SU-DHL-6 (cell line): Measurements from ENCODE around the gene ABHD4.
A peak's percentile ranks its signal among the peaks of the same experiment; 100 is the strongest.

Source experiments
- H2AFZ ChIP-seq: fragments of 200-600 bp; sonication (generic); 2 replicates; pipeline ENCODE4 v1.6.1; 2014; ENCODE audit warnings: low read depth, mild to moderate bottlenecking, moderate library complexity, mixed read lengths, antibody characterized with exemption, low read length; ENCODE audit not compliant: severe bottlenecking
- H3F3A ChIP-seq: fragments of 200-600 bp; shearing (Covaris generic); 2 replicates; pipeline ENCODE4 v1.6.0; 2016; ENCODE audit warnings: antibody characterized with exemption, mild to moderate bottlenecking; ENCODE audit not compliant: insufficient read depth
- H3K27ac ChIP-seq: fragments of 200-600 bp; sonication (generic); 2 replicates; pipeline ENCODE4 v1.5.1; 2016; ENCODE audit warnings: low read depth, mild to moderate bottlenecking, low read length, moderate library complexity, mixed read lengths
- H3K27me3 ChIP-seq: fragments of 200-600 bp; sonication (generic), shearing (Covaris generic); 2 replicates; pipeline ENCODE4 v1.6.0; 2014; ENCODE audit warnings: mild to moderate bottlenecking, low read length
- H3K36me3 ChIP-seq: fragments of 200-600 bp; sonication (generic); 2 replicates; pipeline ENCODE4 v1.6.1; 2014; ENCODE audit warnings: mild to moderate bottlenecking, low read length, mixed read lengths
- H3K4me2 ChIP-seq: fragments of 300-600, 200-600 bp; shearing (Covaris generic), sonication (generic); 2 replicates; pipeline ENCODE4 v1.6.0; 2014; ENCODE audit warnings: low read length, low read depth, mild to moderate bottlenecking; ENCODE audit not compliant: poor library complexity, severe bottlenecking
- H3K4me3 ChIP-seq: fragments of 200-600 bp; sonication (generic); 2 replicates; pipeline ENCODE4 v1.5.1; 2014; ENCODE audit warnings: antibody characterized with exemption, low read length, mild to moderate bottlenecking, mixed read lengths; ENCODE audit not compliant: insufficient read depth, poor library complexity, severe bottlenecking
- H3K79me2 ChIP-seq: fragments of 200-600 bp; sonication (generic); 2 replicates; pipeline ENCODE4 v1.6.1; 2014; ENCODE audit warnings: mild to moderate bottlenecking, low read length, moderate library complexity; ENCODE audit not compliant: insufficient read depth
- H3K9ac ChIP-seq: fragments of 200-600 bp; sonication (generic); 2 replicates; pipeline ENCODE4 v1.7.0; 2014; ENCODE audit warnings: mild to moderate bottlenecking, low read length
- H3K9me2 ChIP-seq: fragments of 200-600 bp; sonication (generic); replicated peaks from 2 replicates; pipeline ENCODE4 v1.6.1; 2014; ENCODE audit warnings: low read length; ENCODE audit not compliant: insufficient read depth
- H3K9me3 ChIP-seq: fragments of 200-600 bp; sonication (generic); 2 replicates; pipeline ENCODE4 v1.6.1; 2014; ENCODE audit warnings: low read length, mixed read lengths; ENCODE audit not compliant: insufficient read depth
- H4K20me1 ChIP-seq: fragments of 200-600 bp; sonication (generic); 2 replicates; pipeline ENCODE4 v1.6.1; 2014; ENCODE audit warnings: low read depth, mild to moderate bottlenecking, antibody characterized with exemption, low read length, moderate library complexity, mixed read lengths
- EZH2phosphoT487 ChIP-seq: fragments of 200-600 bp; sonication (generic), shearing (Covaris generic); conservative IDR thresholded peaks from 2 replicates; pipeline ENCODE4 v1.6.1; 2018; ENCODE audit warnings: mild to moderate bottlenecking, antibody characterized with exemption, low read length, moderate library complexity, mixed read lengths
- TF ChIP-seq, protein P1 (sequence below): fragments of 200-600 bp; sonication (generic); IDR thresholded peaks from one replicate; pipeline ENCODE4 v1.5.1; 2017; ENCODE audit warnings: antibody characterized with exemption, mild to moderate bottlenecking, low read length, moderate library complexity; ENCODE audit not compliant: insufficient read depth, poor library complexity, severe bottlenecking

Gene ABHD4, protein sequence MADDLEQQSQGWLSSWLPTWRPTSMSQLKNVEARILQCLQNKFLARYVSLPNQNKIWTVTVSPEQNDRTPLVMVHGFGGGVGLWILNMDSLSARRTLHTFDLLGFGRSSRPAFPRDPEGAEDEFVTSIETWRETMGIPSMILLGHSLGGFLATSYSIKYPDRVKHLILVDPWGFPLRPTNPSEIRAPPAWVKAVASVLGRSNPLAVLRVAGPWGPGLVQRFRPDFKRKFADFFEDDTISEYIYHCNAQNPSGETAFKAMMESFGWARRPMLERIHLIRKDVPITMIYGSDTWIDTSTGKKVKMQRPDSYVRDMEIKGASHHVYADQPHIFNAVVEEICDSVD

DNA sequence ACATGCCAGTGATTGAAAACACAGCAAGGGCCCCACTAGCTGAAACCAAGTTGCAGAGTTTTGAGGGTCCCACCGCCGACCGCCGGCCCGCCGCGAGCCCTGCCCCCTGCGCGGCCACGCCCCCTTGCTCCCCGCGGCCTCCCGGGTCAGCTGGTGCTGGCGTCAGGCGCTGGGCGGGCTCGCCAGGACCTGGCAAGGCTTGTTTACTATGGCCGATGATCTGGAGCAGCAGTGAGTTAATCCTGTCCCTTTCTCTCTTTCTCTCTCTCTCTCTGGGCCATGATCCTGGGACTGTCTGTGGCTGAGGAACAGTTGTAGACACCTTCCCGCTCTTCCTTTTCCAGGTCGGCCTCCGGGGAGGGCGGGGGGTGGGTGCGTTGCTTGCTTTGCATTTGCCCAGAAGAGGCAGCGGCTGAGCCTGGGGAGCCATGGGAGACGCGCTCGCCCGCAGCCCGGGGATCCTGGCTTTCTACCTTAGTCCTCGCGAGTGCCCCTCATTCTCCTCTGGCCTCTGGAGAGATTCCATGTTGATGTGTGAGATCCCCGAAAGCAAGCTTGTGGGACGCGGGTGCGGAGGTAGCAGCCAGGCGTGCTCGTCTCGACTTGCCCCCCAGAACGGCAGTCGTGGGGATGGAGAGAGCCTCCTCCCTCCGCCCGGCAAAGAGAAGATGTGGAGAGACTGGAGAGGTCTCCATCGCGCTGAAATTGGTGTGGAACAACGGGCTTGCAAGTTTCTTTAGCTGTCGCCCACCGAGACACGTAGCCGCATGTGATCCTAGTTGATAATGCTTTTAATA, at the start of gene ABHD4:
ABHD4 (plus strand) TSS at position 202 of the 797 bp plus-strand sequence; CDS start at position 209, 7 bp downstream.
- H3K79me2 ChIP-seq = no peaks in the 10 kb centered on the region

DNA sequence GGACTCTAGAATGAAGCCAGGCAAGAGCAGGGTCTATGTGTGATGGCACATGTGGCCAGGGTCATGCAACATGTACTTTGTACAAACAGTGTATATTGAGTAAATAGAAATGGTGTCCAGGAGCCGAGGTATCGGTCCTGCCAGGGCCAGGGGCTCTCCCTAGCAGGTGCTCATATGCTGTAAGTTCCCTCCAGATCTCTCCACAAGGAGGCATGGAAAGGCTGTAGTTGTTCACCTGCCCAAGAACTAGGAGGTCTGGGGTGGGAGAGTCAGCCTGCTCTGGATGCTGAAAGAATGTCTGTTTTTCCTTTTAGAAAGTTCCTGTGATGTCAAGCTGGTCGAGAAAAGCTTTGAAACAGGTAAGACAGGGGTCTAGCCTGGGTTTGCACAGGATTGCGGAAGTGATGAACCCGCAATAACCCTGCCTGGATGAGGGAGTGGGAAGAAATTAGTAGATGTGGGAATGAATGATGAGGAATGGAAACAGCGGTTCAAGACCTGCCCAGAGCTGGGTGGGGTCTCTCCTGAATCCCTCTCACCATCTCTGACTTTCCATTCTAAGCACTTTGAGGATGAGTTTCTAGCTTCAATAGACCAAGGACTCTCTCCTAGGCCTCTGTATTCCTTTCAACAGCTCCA, 48.7 kb upstream of the ABHD4 start:
- TF ChIP-seq EZH2phosphoT487 = no peak
- TF ChIP-seq, protein P1, sequence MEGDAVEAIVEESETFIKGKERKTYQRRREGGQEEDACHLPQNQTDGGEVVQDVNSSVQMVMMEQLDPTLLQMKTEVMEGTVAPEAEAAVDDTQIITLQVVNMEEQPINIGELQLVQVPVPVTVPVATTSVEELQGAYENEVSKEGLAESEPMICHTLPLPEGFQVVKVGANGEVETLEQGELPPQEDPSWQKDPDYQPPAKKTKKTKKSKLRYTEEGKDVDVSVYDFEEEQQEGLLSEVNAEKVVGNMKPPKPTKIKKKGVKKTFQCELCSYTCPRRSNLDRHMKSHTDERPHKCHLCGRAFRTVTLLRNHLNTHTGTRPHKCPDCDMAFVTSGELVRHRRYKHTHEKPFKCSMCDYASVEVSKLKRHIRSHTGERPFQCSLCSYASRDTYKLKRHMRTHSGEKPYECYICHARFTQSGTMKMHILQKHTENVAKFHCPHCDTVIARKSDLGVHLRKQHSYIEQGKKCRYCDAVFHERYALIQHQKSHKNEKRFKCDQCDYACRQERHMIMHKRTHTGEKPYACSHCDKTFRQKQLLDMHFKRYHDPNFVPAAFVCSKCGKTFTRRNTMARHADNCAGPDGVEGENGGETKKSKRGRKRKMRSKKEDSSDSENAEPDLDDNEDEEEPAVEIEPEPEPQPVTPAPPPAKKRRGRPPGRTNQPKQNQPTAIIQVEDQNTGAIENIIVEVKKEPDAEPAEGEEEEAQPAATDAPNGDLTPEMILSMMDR = no peak

More for the DNA sequence above, at the start of gene ABHD4:
- Histone ChIP-seq H3F3A (no peaks in the 10 kb centered on the region), H3K27me3 (no peaks in the 10 kb centered on the region), H4K20me1 (no peaks in the 10 kb centered on the region), H3K9me2 (no peaks in the 10 kb centered on the region), H3K4me2 (peak within 1 kb of the TSS; percentile 90), H3K27ac (no peak within 1 kb of the TSS), H3K9ac (peak within 1 kb of the TSS; percentile 69), H3K36me3 (no peaks in the 10 kb centered on the region), H2AFZ (peak within 1 kb of the TSS; percentile 79), H3K9me3 (no peaks in the 10 kb centered on the region), H3K4me3 (peak within 1 kb of the TSS; percentile 79)
- no peak for TF ChIP-seq EZH2phosphoT487
- TF ChIP-seq, protein P1 = no peak

DNA sequence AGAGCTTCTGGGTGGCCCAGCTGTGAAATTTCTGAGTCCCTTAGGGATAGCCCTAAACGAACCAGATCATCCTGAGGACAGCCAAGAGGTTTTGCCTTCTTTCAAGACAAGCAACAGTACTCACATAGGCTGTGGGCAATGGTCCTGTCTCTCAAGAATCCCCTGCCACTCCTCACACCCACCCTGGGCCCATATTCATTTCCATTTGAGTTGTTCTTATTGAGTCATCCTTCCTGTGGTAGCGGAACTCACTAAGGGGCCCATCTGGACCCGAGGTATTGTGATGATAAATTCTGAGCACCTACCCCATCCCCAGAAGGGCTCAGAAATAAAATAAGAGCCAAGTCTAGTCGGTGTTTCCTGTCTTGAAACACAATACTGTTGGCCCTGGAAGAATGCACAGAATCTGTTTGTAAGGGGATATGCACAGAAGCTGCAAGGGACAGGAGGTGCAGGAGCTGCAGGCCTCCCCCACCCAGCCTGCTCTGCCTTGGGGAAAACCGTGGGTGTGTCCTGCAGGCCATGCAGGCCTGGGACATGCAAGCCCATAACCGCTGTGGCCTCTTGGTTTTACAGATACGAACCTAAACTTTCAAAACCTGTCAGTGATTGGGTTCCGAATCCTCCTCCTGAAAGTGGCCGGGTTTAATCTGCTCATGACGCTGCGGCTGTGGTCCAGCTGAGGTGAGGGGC, 48.0 kb upstream of the ABHD4 start:
- H3K36me3 ChIP-seq = no peaks in the 10 kb centered on the region
- H3F3A ChIP-seq = 0 out of 2 replicates have a peak, but pooled peaks cover 7% of the 10 kb centered on the region
- peak overlapping the region; percentile 31 for H3K27ac ChIP-seq
- H3K9ac ChIP-seq = peak overlapping the region; percentile 7; the same call in 1 of the 2 replicates
- no peaks in the 10 kb centered on the region for H3K9me3 ChIP-seq
- H3K79me2 ChIP-seq = no peaks in the 10 kb centered on the region
- no peak overlapping the region for H3K4me3 ChIP-seq
- no peaks in the 10 kb centered on the region for H3K9me2 ChIP-seq
- H3K27me3 ChIP-seq = no peaks in the 10 kb centered on the region
- TF ChIP-seq, protein P1 = no peak
- TF ChIP-seq EZH2phosphoT487 = no peak
- H3K4me2 ChIP-seq = no peak overlapping the region
- H4K20me1 ChIP-seq = no peaks in the 10 kb centered on the region
- H2AFZ ChIP-seq = no peak overlapping the region

More for the DNA sequence above, 48.7 kb upstream of the ABHD4 start:
- Histone ChIP-seq H3F3A (0 out of 2 replicates have a peak, but pooled peaks cover 7% of the 10 kb centered on the region), H3K9ac (peak overlapping the region; percentile 7; the same call in 1 of the 2 replicates), H2AFZ (no peak overlapping the region), H3K9me2 (no peaks in the 10 kb centered on the region), H3K9me3 (no peaks in the 10 kb centered on the region), H3K4me2 (no peak overlapping the region), H3K79me2 (no peaks in the 10 kb centered on the region), H3K36me3 (no peaks in the 10 kb centered on the region), H4K20me1 (no peaks in the 10 kb centered on the region), H3K27me3 (no peaks in the 10 kb centered on the region), H3K4me3 (no peak overlapping the region), H3K27ac (peak overlapping the region; percentile 31)
